GM13977 (cell line): ENCODE results near the gene NPAS3.

Source experiments
- DNase-seq: peaks from one replicate; pipeline ENCODE4 v3.0.0; 2012; ENCODE audit warnings: low spot score
- in situ Hi-C: fragments of 300-500 bp; cut with MboI; formaldehyde crosslinking; loops from one replicate; pipeline ENCODE4 v1.12.0; 2022; ENCODE audit warnings: low sequenced_read_pairs, low pct_unique_long_range_greater_than_20kb, mixed read lengths, inconsistent platforms; ENCODE audit not compliant: unreplicated experiment
- TF ChIP-seq, protein P1 (sequence below): IDR thresholded peaks from 2 replicates; pipeline ENCODE4 v1.5.1; 2012; ENCODE audit warnings: mild to moderate bottlenecking, control low read depth; ENCODE audit not compliant: insufficient read depth; ENCODE audit errors: extremely low read depth, missing control alignments

The NPAS3 gene

DNA sequence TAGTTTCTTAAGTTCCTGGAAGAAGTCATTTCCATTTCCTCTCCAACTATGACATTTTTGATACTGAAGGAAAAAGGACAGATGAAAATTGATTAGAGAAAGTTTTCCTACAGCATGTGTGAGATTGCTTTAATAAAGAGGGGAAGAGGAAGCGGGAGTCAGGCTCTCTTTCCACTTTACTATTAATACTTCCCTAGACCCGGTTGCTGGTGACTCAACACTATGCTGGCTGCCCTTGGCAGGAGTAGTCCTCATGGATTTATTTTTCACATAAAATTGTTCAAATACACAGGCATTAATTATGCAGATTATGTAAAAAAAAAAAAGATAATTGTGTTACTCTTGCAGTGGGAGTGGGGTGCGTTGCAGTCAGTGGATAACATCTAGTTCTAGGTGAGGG, 718.8 kb downstream of the NPAS3 start:
- in situ Hi-C loops = no loop called here
- TF ChIP-seq, protein P1, sequence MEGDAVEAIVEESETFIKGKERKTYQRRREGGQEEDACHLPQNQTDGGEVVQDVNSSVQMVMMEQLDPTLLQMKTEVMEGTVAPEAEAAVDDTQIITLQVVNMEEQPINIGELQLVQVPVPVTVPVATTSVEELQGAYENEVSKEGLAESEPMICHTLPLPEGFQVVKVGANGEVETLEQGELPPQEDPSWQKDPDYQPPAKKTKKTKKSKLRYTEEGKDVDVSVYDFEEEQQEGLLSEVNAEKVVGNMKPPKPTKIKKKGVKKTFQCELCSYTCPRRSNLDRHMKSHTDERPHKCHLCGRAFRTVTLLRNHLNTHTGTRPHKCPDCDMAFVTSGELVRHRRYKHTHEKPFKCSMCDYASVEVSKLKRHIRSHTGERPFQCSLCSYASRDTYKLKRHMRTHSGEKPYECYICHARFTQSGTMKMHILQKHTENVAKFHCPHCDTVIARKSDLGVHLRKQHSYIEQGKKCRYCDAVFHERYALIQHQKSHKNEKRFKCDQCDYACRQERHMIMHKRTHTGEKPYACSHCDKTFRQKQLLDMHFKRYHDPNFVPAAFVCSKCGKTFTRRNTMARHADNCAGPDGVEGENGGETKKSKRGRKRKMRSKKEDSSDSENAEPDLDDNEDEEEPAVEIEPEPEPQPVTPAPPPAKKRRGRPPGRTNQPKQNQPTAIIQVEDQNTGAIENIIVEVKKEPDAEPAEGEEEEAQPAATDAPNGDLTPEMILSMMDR = no peak
- no peak for DNase-seq

DNA sequence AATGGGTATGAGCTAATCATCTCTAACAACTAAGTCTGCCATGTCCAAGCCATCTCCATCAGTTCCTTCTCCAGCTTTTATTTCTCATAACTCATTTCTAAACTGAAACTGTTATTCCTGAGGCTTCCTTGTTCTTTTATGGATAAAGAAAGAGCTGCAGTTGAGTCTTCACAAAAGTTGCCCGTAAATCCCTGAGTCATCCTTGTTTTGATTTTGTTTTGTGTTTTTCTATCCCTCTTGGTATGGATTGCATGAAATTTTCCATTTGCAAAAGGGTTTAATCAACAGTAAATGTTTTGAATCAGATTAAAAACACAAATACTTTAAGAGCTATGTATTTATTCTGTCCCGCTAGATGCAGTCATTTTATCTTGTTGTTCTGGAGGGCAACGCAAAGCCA, 721.6 kb downstream of the NPAS3 start:
- TF ChIP-seq, protein P1 = no peak
- in situ Hi-C loops = no loop called here
- no peak for DNase-seq

DNA sequence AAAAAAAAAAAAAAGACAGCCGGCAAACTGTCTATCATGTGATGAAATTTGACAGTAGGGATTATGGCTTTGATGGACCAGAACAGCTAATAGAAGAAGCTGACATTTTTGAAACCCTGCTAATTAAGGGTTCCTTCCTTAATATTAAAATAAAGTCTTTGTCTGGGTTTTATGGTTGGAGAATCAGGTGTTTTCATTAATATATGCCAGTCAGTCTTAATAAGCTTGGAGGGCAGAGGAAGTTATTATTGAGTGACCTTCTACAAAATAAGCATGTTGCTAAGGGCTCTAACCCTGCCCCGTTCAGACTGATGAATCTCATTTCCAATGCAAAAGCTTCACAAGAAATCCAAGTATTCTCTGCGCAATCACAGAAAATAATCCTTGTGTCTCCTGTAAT, 722.4 kb downstream of the NPAS3 start:
- in situ Hi-C loops = no loop called here
- no peak for DNase-seq
- TF ChIP-seq, protein P1 = no peak

DNA sequence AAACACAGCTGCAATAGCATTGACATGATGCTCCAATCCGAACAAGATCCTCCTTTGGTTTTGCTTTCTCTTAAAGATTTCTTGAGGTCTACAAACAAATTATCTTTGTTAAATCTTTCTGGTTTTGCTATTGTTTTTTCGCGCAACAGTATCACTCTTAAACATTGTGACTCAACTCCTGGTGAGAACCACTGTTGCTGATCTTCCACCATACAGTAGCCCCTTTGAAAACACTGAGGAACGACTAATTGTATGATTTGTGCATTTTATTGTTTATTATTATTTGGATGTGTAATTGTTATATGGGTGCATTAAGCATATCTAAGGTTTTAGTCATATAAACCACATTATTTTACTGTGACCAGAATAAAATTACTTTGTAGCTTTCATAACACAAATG, 729.4 kb downstream of the NPAS3 start:
- no peak for DNase-seq
- TF ChIP-seq, protein P1 = no peak
- in situ Hi-C loops = no loop called here

DNA sequence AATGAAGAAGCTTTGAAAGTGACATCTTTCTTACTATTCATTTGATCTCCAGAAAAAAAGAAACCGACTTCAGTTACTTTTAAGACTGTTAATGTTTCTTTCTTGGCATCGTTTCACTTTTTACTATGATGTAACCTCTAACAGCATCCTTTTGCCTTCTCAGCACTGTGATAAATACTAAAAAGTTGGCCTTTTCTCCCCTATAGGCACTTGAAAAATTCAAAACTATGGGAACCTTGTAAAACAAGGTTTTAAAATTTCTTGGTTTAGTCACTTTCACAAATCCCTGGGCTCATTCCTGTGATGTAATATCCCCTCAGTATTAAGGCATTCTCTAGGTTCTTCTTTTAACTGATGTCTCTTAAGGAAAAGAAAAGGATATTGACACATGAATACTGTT, 730.4 kb downstream of the NPAS3 start:
- DNase-seq = no peak
- TF ChIP-seq, protein P1 = no peak
- in situ Hi-C loops = no loop called here

DNA sequence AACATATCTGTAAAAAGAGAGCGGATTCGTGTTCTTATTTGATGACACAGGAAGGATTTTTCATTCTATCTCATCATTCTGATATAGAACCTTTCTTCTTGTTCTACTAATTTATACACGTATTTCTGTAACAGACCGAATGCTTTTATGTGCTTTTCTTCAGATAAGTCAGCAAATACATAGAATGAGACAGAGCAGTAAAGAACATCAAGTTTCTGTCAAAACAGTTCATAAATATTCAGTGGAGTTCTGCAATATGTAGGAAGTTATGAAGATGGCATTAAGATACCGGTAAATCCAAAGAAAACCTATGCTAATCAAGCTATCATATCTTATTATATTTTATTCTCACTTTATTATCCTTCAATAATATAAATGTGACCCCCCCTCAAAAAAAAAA, 731.6 kb downstream of the NPAS3 start:
- TF ChIP-seq, protein P1 = no peak
- no peak for DNase-seq
- in situ Hi-C loops = no loop called here

DNA sequence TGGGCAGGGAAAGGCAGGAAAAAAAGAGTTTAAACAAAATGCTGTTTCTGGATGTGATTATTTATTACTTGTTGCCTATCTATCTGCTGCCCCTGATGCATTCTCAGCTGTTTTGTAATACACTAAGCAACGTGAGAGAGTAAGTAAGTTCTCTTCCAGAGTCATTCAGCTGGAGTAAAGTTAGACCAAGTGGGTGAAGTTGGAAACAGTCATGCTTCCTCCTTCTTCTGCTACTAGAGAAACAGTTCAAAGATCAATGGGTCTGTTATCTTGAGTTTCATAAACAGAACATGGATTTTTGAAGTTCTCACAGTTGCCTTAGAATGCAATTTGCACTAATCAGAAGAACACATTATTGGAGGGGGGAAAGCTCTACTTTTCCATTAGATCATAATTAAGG, 732.9 kb downstream of the NPAS3 start:
- in situ Hi-C loops = no loop called here
- no peak for DNase-seq
- TF ChIP-seq, protein P1 = no peak
